ENCODE data around the gene ADI1.

Gene ADI1

DNA sequence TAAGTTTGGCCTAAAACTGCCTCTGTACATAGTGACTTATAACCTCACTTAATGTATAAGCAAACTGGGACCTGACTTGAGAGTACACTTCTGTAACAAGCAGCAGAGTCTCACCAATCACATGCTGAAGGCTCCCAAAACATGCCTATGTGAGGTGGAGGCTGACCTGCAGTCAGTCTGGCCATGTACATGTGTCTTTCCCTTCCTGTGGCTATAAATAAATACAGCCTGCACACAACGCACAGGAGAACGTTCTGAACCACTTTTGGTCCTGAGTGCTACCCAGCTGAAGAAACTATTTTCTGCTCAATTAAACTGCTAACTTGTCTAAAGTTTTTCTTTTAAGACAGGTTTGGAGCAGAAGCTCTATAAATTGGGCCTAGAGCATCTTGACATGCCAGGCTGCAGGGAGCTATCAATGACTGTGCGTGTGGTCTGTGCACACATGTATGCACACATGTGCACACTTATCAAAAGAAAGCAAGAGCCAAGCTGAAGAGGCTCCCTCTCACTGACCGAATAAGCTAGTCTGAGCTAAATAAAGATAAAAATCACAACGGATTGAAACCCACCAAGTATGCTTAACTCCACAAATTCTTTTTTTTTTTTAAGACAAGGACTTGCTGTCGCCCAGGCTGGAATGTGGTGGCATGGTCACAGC is 23.8 kb upstream of the ADI1 start:
- Histone ChIP-seq H3K27ac (ENCODE audit: low read depth, low read length, poor library complexity, severe bottlenecking) (no peak overlapping the region), H3K4me2 (ENCODE audit: low read length) (no peak overlapping the region), H3K9ac (ENCODE audit: low read length) (no peak overlapping the region), H3K9me2 (ENCODE audit: low read depth, low read length) (no peaks in the 10 kb centered on the region), H3K4me3 (ENCODE audit: low read depth, low read length, poor library complexity, severe bottlenecking) (no peak overlapping the region), H3K36me3 (ENCODE audit: insufficient read depth, low read length) (peaks cover 71% of the 10 kb centered on the region), H3K27me3 (ENCODE audit: insufficient read depth, low read length) (no peaks in the 10 kb centered on the region), H3F3A (ENCODE audit: insufficient read depth, low read length) (no peaks in the 10 kb centered on the region), H3K9me3 (ENCODE audit: low read length) (no peaks in the 10 kb centered on the region), H3K4me1 (ENCODE audit: insufficient read depth, low read length, severe bottlenecking) (no peaks in the 10 kb centered on the region), H4K20me1 (ENCODE audit: insufficient read depth, low read length) (no peaks in the 10 kb centered on the region), H2AFZ (ENCODE audit: low read length) (no peak overlapping the region), H3K79me2 (ENCODE audit: insufficient read depth, low read length) (no peaks in the 10 kb centered on the region)
- TF ChIP-seq EZH2 (IDR thresholded peaks at IDR 0.05; ENCODE audit: borderline replicate concordance, low read length) = no peak
- TF ChIP-seq, protein P1, sequence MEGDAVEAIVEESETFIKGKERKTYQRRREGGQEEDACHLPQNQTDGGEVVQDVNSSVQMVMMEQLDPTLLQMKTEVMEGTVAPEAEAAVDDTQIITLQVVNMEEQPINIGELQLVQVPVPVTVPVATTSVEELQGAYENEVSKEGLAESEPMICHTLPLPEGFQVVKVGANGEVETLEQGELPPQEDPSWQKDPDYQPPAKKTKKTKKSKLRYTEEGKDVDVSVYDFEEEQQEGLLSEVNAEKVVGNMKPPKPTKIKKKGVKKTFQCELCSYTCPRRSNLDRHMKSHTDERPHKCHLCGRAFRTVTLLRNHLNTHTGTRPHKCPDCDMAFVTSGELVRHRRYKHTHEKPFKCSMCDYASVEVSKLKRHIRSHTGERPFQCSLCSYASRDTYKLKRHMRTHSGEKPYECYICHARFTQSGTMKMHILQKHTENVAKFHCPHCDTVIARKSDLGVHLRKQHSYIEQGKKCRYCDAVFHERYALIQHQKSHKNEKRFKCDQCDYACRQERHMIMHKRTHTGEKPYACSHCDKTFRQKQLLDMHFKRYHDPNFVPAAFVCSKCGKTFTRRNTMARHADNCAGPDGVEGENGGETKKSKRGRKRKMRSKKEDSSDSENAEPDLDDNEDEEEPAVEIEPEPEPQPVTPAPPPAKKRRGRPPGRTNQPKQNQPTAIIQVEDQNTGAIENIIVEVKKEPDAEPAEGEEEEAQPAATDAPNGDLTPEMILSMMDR (IDR thresholded peaks at IDR 0.05; ENCODE audit: low read length) = no peak

GRCh38 chr2:3542107-3542506 is 22.8 kb upstream of the ADI1 start:
- H3K9me2 ChIP-seq (ENCODE audit: low read depth, low read length) = no peaks in the 10 kb centered on the region
- H4K20me1 ChIP-seq (ENCODE audit: insufficient read depth, low read length) = no peaks in the 10 kb centered on the region
- no peaks in the 10 kb centered on the region for H3F3A ChIP-seq (ENCODE audit: insufficient read depth, low read length)
- H3K36me3 ChIP-seq (ENCODE audit: insufficient read depth, low read length) = peaks cover 61% of the 10 kb centered on the region
- H3K9me3 ChIP-seq (ENCODE audit: low read length) = no peaks in the 10 kb centered on the region
- H3K4me1 ChIP-seq (ENCODE audit: insufficient read depth, low read length, severe bottlenecking) = no peaks in the 10 kb centered on the region
- H3K4me3 ChIP-seq (ENCODE audit: low read depth, low read length, poor library complexity, severe bottlenecking) = no peak overlapping the region
- no peak overlapping the region for H2AFZ ChIP-seq (ENCODE audit: low read length)
- no peaks in the 10 kb centered on the region for H3K27me3 ChIP-seq (ENCODE audit: insufficient read depth, low read length)
- no peak for TF ChIP-seq EZH2 (IDR thresholded peaks at IDR 0.05; ENCODE audit: borderline replicate concordance, low read length)
- TF ChIP-seq, protein P1 (IDR thresholded peaks at IDR 0.05; ENCODE audit: low read length) = no peak
- H3K27ac ChIP-seq (ENCODE audit: low read depth, low read length, poor library complexity, severe bottlenecking) = no peak overlapping the region
- no peaks in the 10 kb centered on the region for H3K79me2 ChIP-seq (ENCODE audit: insufficient read depth, low read length)
- H3K9ac ChIP-seq (ENCODE audit: low read length) = no peak overlapping the region
- H3K4me2 ChIP-seq (ENCODE audit: low read length) = no peak overlapping the region

DNA sequence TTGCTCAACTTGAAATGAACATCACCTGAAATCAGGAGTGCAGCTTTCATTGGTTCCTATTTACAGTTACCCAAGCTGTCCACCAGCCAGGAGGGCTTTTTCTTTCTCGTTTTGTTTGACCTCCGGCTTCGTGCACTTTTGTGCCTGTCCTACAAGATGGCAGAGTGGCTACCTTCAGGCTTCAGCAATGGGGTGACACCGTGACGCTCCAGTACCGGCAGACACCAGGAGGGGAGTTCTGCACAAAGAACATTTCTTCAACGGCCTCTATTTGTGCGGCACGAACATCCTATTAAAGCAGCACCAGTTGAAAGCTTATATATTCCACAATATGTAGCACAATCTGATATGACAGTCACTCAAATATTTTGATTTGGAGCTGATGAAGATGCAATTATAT is 20.5 kb upstream of the ADI1 start:
- H2AFZ ChIP-seq (ENCODE audit: low read length) = no peak overlapping the region
- TF ChIP-seq, protein P1 (IDR thresholded peaks at IDR 0.05; ENCODE audit: low read length) = no peak
- TF ChIP-seq EZH2 (IDR thresholded peaks at IDR 0.05; ENCODE audit: borderline replicate concordance, low read length) = no peak
- no peak overlapping the region for H3K4me3 ChIP-seq (ENCODE audit: low read depth, low read length, poor library complexity, severe bottlenecking)
- peaks cover 20% of the 10 kb centered on the region for H3K4me1 ChIP-seq (ENCODE audit: insufficient read depth, low read length, severe bottlenecking)
- peaks cover 40% of the 10 kb centered on the region for H3K36me3 ChIP-seq (ENCODE audit: insufficient read depth, low read length)
- H3K9me2 ChIP-seq (ENCODE audit: low read depth, low read length) = no peaks in the 10 kb centered on the region
- H3K9me3 ChIP-seq (ENCODE audit: low read length) = peaks cover under 1% of the 10 kb centered on the region; the same call in 1 of the 2 replicates
- no peaks in the 10 kb centered on the region for H3K27me3 ChIP-seq (ENCODE audit: insufficient read depth, low read length)
- H3K79me2 ChIP-seq (ENCODE audit: insufficient read depth, low read length) = no peaks in the 10 kb centered on the region
- H3K9ac ChIP-seq (ENCODE audit: low read length) = no peak overlapping the region
- no peak overlapping the region for H3K27ac ChIP-seq (ENCODE audit: low read depth, low read length, poor library complexity, severe bottlenecking)
- H3K4me2 ChIP-seq (ENCODE audit: low read length) = no peak overlapping the region
- no peaks in the 10 kb centered on the region for H4K20me1 ChIP-seq (ENCODE audit: insufficient read depth, low read length)
- no peaks in the 10 kb centered on the region for H3F3A ChIP-seq (ENCODE audit: insufficient read depth, low read length)
